ENCODE data around the gene PTGER2.

The PTGER2 gene

GRCh38 chr14:52269100-52269499 lies 45.0 kb upstream of the PTGER2 start:
- Histone ChIP-seq H2AFZ (ENCODE audit: low read length) (no peak overlapping the region), H3K4me1 (ENCODE audit: insufficient read depth, low read length, severe bottlenecking) (no peaks in the 10 kb centered on the region), H3K4me3 (ENCODE audit: low read depth, low read length, poor library complexity, severe bottlenecking) (no peak overlapping the region), H3F3A (ENCODE audit: insufficient read depth, low read length) (no peaks in the 10 kb centered on the region), H3K79me2 (ENCODE audit: insufficient read depth, low read length) (no peaks in the 10 kb centered on the region), H3K27me3 (ENCODE audit: insufficient read depth, low read length) (no peaks in the 10 kb centered on the region), H3K9me3 (ENCODE audit: low read length) (no peaks in the 10 kb centered on the region), H3K4me2 (ENCODE audit: low read length) (no peak overlapping the region), H3K9me2 (ENCODE audit: low read depth, low read length) (no peaks in the 10 kb centered on the region), H4K20me1 (ENCODE audit: insufficient read depth, low read length) (no peaks in the 10 kb centered on the region), H3K36me3 (ENCODE audit: insufficient read depth, low read length) (no peaks in the 10 kb centered on the region), H3K27ac (ENCODE audit: low read depth, low read length, poor library complexity, severe bottlenecking) (no peak overlapping the region), H3K9ac (ENCODE audit: low read length) (no peak overlapping the region)
- TF ChIP-seq EZH2 (IDR thresholded peaks at IDR 0.05; ENCODE audit: borderline replicate concordance, low read length) (no peak), CTCF (IDR thresholded peaks at IDR 0.05; ENCODE audit: low read length) (no peak)

- no peak overlapping the region for H3K4me3 ChIP-seq (ENCODE audit: low read depth, low read length, poor library complexity, severe bottlenecking)
- no peak overlapping the region for H3K4me2 ChIP-seq (ENCODE audit: low read length)
- H3K36me3 ChIP-seq (ENCODE audit: insufficient read depth, low read length): no peaks in the 10 kb centered on the region
- no peaks in the 10 kb centered on the region for H3K9me3 ChIP-seq (ENCODE audit: low read length)
- H2AFZ ChIP-seq (ENCODE audit: low read length): no peak overlapping the region
- no peaks in the 10 kb centered on the region for H3K27me3 ChIP-seq (ENCODE audit: insufficient read depth, low read length)
- H3K9ac ChIP-seq (ENCODE audit: low read length): no peak overlapping the region
- no peak for TF ChIP-seq EZH2 (IDR thresholded peaks at IDR 0.05; ENCODE audit: borderline replicate concordance, low read length)
- H3K79me2 ChIP-seq (ENCODE audit: insufficient read depth, low read length): no peaks in the 10 kb centered on the region
- H3K9me2 ChIP-seq (ENCODE audit: low read depth, low read length): no peaks in the 10 kb centered on the region
- no peak overlapping the region for H3K27ac ChIP-seq (ENCODE audit: low read depth, low read length, poor library complexity, severe bottlenecking)
- no peaks in the 10 kb centered on the region for H3K4me1 ChIP-seq (ENCODE audit: insufficient read depth, low read length, severe bottlenecking)
- no peaks in the 10 kb centered on the region for H3F3A ChIP-seq (ENCODE audit: insufficient read depth, low read length)
- H4K20me1 ChIP-seq (ENCODE audit: insufficient read depth, low read length): no peaks in the 10 kb centered on the region
These were observed 44.1 kb upstream of the PTGER2 start for GRCh38 chr14:52269982-52270381.

- no peak overlapping the region for H2AFZ ChIP-seq (ENCODE audit: low read length)
- H3K9me2 ChIP-seq (ENCODE audit: low read depth, low read length): no peaks in the 10 kb centered on the region
- no peaks in the 10 kb centered on the region for H3K27me3 ChIP-seq (ENCODE audit: insufficient read depth, low read length)
- H4K20me1 ChIP-seq (ENCODE audit: insufficient read depth, low read length): no peaks in the 10 kb centered on the region
- H3K4me1 ChIP-seq (ENCODE audit: insufficient read depth, low read length, severe bottlenecking): no peaks in the 10 kb centered on the region
- no peak overlapping the region for H3K27ac ChIP-seq (ENCODE audit: low read depth, low read length, poor library complexity, severe bottlenecking)
- H3K4me3 ChIP-seq (ENCODE audit: low read depth, low read length, poor library complexity, severe bottlenecking): no peak overlapping the region
- no peak for TF ChIP-seq EZH2 (IDR thresholded peaks at IDR 0.05; ENCODE audit: borderline replicate concordance, low read length)
- TF ChIP-seq CTCF (IDR thresholded peaks at IDR 0.05; ENCODE audit: low read length): no peak
- H3F3A ChIP-seq (ENCODE audit: insufficient read depth, low read length): no peaks in the 10 kb centered on the region
- no peaks in the 10 kb centered on the region for H3K79me2 ChIP-seq (ENCODE audit: insufficient read depth, low read length)
- no peaks in the 10 kb centered on the region for H3K36me3 ChIP-seq (ENCODE audit: insufficient read depth, low read length)
- H3K9me3 ChIP-seq (ENCODE audit: low read length): no peaks in the 10 kb centered on the region
- no peak overlapping the region for H3K4me2 ChIP-seq (ENCODE audit: low read length)
- H3K9ac ChIP-seq (ENCODE audit: low read length): no peak overlapping the region
These were observed 42.6 kb upstream of the PTGER2 start for GRCh38 chr14:52271538-52271937.

GRCh38 chr14:52272375-52272774 lies 41.7 kb upstream of the PTGER2 start:
- Histone ChIP-seq H3K9me3 (ENCODE audit: low read length) (no peaks in the 10 kb centered on the region), H3K9me2 (ENCODE audit: low read depth, low read length) (no peaks in the 10 kb centered on the region), H2AFZ (ENCODE audit: low read length) (no peak overlapping the region), H3K36me3 (ENCODE audit: insufficient read depth, low read length) (no peaks in the 10 kb centered on the region), H3K4me1 (ENCODE audit: insufficient read depth, low read length, severe bottlenecking) (no peaks in the 10 kb centered on the region), H3K27ac (ENCODE audit: low read depth, low read length, poor library complexity, severe bottlenecking) (no peak overlapping the region), H3K27me3 (ENCODE audit: insufficient read depth, low read length) (no peaks in the 10 kb centered on the region), H4K20me1 (ENCODE audit: insufficient read depth, low read length) (no peaks in the 10 kb centered on the region), H3F3A (ENCODE audit: insufficient read depth, low read length) (no peaks in the 10 kb centered on the region), H3K79me2 (ENCODE audit: insufficient read depth, low read length) (no peaks in the 10 kb centered on the region), H3K4me2 (ENCODE audit: low read length) (no peak overlapping the region), H3K4me3 (ENCODE audit: low read depth, low read length, poor library complexity, severe bottlenecking) (no peak overlapping the region), H3K9ac (ENCODE audit: low read length) (no peak overlapping the region)
- TF ChIP-seq EZH2 (IDR thresholded peaks at IDR 0.05; ENCODE audit: borderline replicate concordance, low read length): no peak
- TF ChIP-seq CTCF (IDR thresholded peaks at IDR 0.05; ENCODE audit: low read length): peak; percentile 43; the same call in 1 of the 2 replicates
